ENCODE results near the gene EDAR. TPM values are rescaled to one million over a fixed set of nuclear protein-coding genes. Genes with fewer than 3 reads are reported as not detected.

EDAR gene
- total RNA-seq, 1 donor from 2014 or later = not detected

GRCh38 chr2:108994178-108994577 is 5.2 kb upstream of the EDAR start:
- Mint-ChIP-seq H3K27ac (ENCODE audit: unreplicated experiment) (no peak overlapping the region), H3K9me3 (ENCODE audit: unreplicated experiment) (peaks cover 5% of the 10 kb centered on the region), H3K27me3 (ENCODE audit: unreplicated experiment) (peaks cover 2% of the 10 kb centered on the region), H3K4me3 (ENCODE audit: unreplicated experiment) (no peak overlapping the region), H3K36me3 (ENCODE audit: unreplicated experiment) (no peaks in the 10 kb centered on the region), H3K4me1 (ENCODE audit: low read depth, unreplicated experiment) (peaks cover 8% of the 10 kb centered on the region)
- TF ChIP-seq CTCF (IDR thresholded peaks at IDR 0.05; ENCODE audit: partially characterized antibody, unreplicated experiment) = no peak
- DNase-seq = no peak

- DNase-seq = no peak
- H3K4me3 Mint-ChIP-seq (ENCODE audit: unreplicated experiment) = no peak overlapping the region
- no peak overlapping the region for H3K27ac Mint-ChIP-seq (ENCODE audit: unreplicated experiment)
- TF ChIP-seq CTCF (IDR thresholded peaks at IDR 0.05; ENCODE audit: partially characterized antibody, unreplicated experiment) = no peak
- H3K9me3 Mint-ChIP-seq (ENCODE audit: unreplicated experiment) = peaks cover 2% of the 10 kb centered on the region
- peaks cover 6% of the 10 kb centered on the region for H3K4me1 Mint-ChIP-seq (ENCODE audit: low read depth, unreplicated experiment)
- peaks cover 2% of the 10 kb centered on the region for H3K27me3 Mint-ChIP-seq (ENCODE audit: unreplicated experiment)
- no peaks in the 10 kb centered on the region for H3K36me3 Mint-ChIP-seq (ENCODE audit: unreplicated experiment)
Observed at GRCh38 chr2:108993095-108993937, 4.3 kb upstream of the EDAR start.

GRCh38 chr2:108988076-108988795 is 784 bp downstream of the EDAR start:
- TF ChIP-seq CTCF (IDR thresholded peaks at IDR 0.05; ENCODE audit: partially characterized antibody, unreplicated experiment) = no peak
- Mint-ChIP-seq H3K4me1 (ENCODE audit: low read depth, unreplicated experiment) (no peaks in the 10 kb centered on the region), H3K36me3 (ENCODE audit: unreplicated experiment) (no peaks in the 10 kb centered on the region), H3K4me3 (ENCODE audit: unreplicated experiment) (no peak overlapping the region), H3K9me3 (ENCODE audit: unreplicated experiment) (no peaks in the 10 kb centered on the region), H3K27ac (ENCODE audit: unreplicated experiment) (no peak overlapping the region), H3K27me3 (ENCODE audit: unreplicated experiment) (peaks cover 7% of the 10 kb centered on the region)
- no peak for DNase-seq

- Mint-ChIP-seq H3K9me3 (ENCODE audit: unreplicated experiment) (no peaks in the 10 kb centered on the region), H3K27ac (ENCODE audit: unreplicated experiment) (no peak overlapping the region), H3K36me3 (ENCODE audit: unreplicated experiment) (no peaks in the 10 kb centered on the region), H3K27me3 (ENCODE audit: unreplicated experiment) (peaks cover 11% of the 10 kb centered on the region), H3K4me1 (ENCODE audit: low read depth, unreplicated experiment) (no peaks in the 10 kb centered on the region), H3K4me3 (ENCODE audit: unreplicated experiment) (no peak overlapping the region)
- no peak for DNase-seq
- no peak for TF ChIP-seq CTCF (IDR thresholded peaks at IDR 0.05; ENCODE audit: partially characterized antibody, unreplicated experiment)
Observed at GRCh38 chr2:108986916-108987510, 2.0 kb downstream of the EDAR start.

Measured in glutamatergic neuron (in vitro differentiated cells).